ENCODE results near the gene IFNL4.
"Not testable (repeated sequence)": the region's sequence is repeated elsewhere in the genome, so short reads cannot be mapped to it uniquely, and the experiment has no call there.

The IFNL4 gene

GRCh38 chr19:39254531-39255345, 6.1 kb upstream of the IFNL4 start:
- no peak for DNase-seq

GRCh38 chr19:39253374-39254149, 4.9 kb upstream of the IFNL4 start:
- DNase-seq: no peak

GRCh38 chr19:39252458-39252857, 3.8 kb upstream of the IFNL4 start:
- DNase-seq: no peak

GRCh38 chr19:39251846-39252245, 3.2 kb upstream of the IFNL4 start:
- no peak for DNase-seq

GRCh38 chr19:39251081-39251480, 2.4 kb upstream of the IFNL4 start:
- no peak for DNase-seq

GRCh38 chr19:39247701-39248664, 673 bp downstream of the IFNL4 start:
- no peak for DNase-seq

GRCh38 chr19:39246951-39247669, 1.5 kb downstream of the IFNL4 start:
- DNase-seq: peak; percentile 29

GRCh38 chr19:39245166-39245565, 3.5 kb downstream of the IFNL4 start:
- not testable (repeated sequence) for DNase-seq

- not testable (repeated sequence) for DNase-seq
Measured at GRCh38 chr19:39244410-39245100, 4.1 kb downstream of the IFNL4 start, which contains the start of gene IFNL3. Gene IFNL3, minus strand, starts transcription at chr19:39245006. Its CDS starts 39 bp downstream, at chr19:39244967.

- DNase-seq: not testable (repeated sequence)
Measured at GRCh38 chr19:39243741-39244140, 4.9 kb downstream of the IFNL4 start.

- no peak for DNase-seq
Measured at GRCh38 chr19:39240421-39240820, 8.2 kb downstream of the IFNL4 start.

- DNase-seq: no peak
Measured at GRCh38 chr19:39238944-39239343, 9.7 kb downstream of the IFNL4 start.

GRCh38 chr19:39238209-39238608, 10.4 kb downstream of the IFNL4 start:
- DNase-seq: no peak

- peak; percentile 35 for DNase-seq
Measured at GRCh38 chr19:39237200-39238184, 11.2 kb downstream of the IFNL4 start.

GRCh38 chr19:39236527-39236926, 12.1 kb downstream of the IFNL4 start:
- DNase-seq: no peak

- DNase-seq: no peak
Measured at GRCh38 chr19:39232708-39233107, 15.9 kb downstream of the IFNL4 start.

GRCh38 chr19:39230096-39230764, 18.4 kb downstream of the IFNL4 start:
- no peak for DNase-seq

GRCh38 chr19:39224910-39225309, 23.7 kb downstream of the IFNL4 start:
- no peak for DNase-seq

- no peak for DNase-seq
Measured at GRCh38 chr19:39223703-39224279, 24.9 kb downstream of the IFNL4 start.

Measured in CD4-positive, alpha-beta T cell treated with Interferon gamma for 1 hour (primary cell).